Measurements from ENCODE around the gene PCSK2.

DNA sequence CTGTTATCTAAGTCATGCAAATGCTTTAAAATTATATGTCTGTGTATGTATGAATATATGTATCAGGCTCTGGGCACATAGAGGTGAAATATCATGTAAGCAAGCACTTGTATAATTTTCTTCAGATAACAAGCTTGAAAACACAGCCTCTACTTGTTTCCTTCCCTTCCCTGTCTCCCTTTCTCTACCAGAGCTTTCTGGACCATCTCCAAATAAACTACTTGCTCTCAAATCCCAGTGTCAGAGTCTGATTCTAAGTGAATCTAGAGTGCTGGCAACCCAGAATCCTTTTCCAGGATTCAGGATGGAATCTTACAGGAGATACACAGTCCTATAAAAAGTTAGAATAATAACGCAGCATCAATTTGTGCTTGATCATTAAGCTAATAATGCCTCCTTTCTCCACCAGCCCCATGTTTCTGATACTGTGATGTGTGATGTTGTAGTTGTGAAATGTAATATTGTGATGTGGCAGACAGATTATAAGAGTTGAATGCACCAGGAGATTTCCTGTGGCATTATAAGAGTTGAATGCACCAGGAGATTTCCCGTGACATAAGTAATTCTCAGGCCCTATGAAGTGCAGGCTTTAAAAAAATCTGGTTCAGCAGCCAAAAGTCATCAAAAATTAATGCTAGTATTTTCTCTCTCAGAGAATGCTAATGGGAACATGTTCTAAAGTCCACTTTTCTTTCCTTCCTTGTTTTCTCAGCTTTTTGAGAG is 89.6 kb downstream of the PCSK2 start:
- TF ChIP-seq CTCF (conservative IDR thresholded peaks at IDR 0.05; ENCODE audit: low read depth, low read length) (no peak), EZH2 (IDR thresholded peaks at IDR 0.05; ENCODE audit: borderline replicate concordance, low read depth, low read length, poor library complexity, severe bottlenecking) (no peak)

Measured in A673 (cell line).